Measurements from ENCODE around the gene PNPLA8. TPM values are rescaled to one million over a fixed set of nuclear protein-coding genes. Genes with fewer than 3 reads are reported as not detected.
"Not testable (repeated sequence)": the region's sequence is repeated elsewhere in the genome, so short reads cannot be mapped to it uniquely, and the experiment has no call there.

The PNPLA8 gene
- total RNA-seq, 2 experiments from 2014 or later: 19.2 to 21.4 TPM

GRCh38 chr7:108559253-108559652, 33.3 kb upstream of the PNPLA8 start:
- intact Hi-C loops (cut with micrococcal nuclease): no loop called here
- no peak for DNase-seq
- no peak overlapping the region for H3K4me3 Mint-ChIP-seq
- no peak for ATAC-seq
- H3K9me3 Mint-ChIP-seq: peaks cover 20% of the 10 kb centered on the region
- CTCF ChIA-PET: interaction anchor here (0.9 to 1.1 kb wide), 2 partner anchors 10 to 11 kb away, joined by 3 to 4 read pairs; partner anchors contain the start of genes DNAJB9 and THAP5
- no peak for TF ChIP-seq CTCF (IDR thresholded peaks at IDR 0.05)
- peaks cover 35% of the 10 kb centered on the region for H3K36me3 Mint-ChIP-seq (ENCODE audit: low read depth)
- POLR2A ChIA-PET: no interaction called here
- H3K4me1 Mint-ChIP-seq (ENCODE audit: low read depth): peaks cover 3% of the 10 kb centered on the region
- H3K27me3 Mint-ChIP-seq: no peaks in the 10 kb centered on the region
- no peak overlapping the region for H3K27ac Mint-ChIP-seq

DNA sequence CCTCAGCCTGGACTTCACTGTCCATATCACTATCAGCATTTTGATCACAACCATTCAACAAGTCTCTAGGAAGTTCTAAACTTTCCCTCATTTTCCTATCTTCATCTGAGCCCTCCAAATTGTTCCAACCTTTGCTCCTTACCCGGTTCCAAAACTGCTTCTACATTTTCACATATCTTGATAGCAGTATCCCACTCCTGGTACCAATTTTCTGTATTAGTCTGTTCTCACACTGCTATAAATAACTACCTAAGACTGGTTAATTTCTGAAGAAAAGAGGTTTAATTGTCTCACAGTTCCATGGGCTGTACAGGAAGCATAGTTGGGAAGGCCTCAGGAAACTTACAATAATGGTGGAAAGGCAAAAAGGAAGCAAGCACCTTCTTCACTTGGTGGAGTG, 31.7 kb upstream of the PNPLA8 start:
- Mint-ChIP-seq H3K9me3 (peaks cover 20% of the 10 kb centered on the region), H3K36me3 (ENCODE audit: low read depth) (peaks cover 29% of the 10 kb centered on the region), H3K4me1 (ENCODE audit: low read depth) (peaks cover 3% of the 10 kb centered on the region), H3K27me3 (no peaks in the 10 kb centered on the region), H3K27ac (no peak overlapping the region), H3K4me3 (no peak overlapping the region)
- intact Hi-C loops (cut with micrococcal nuclease): no loop called here
- POLR2A ChIA-PET: no interaction called here
- no peak for TF ChIP-seq CTCF (IDR thresholded peaks at IDR 0.05)
- CTCF ChIA-PET: no interaction called here
- ATAC-seq: no peak
- DNase-seq: no peak

DNA sequence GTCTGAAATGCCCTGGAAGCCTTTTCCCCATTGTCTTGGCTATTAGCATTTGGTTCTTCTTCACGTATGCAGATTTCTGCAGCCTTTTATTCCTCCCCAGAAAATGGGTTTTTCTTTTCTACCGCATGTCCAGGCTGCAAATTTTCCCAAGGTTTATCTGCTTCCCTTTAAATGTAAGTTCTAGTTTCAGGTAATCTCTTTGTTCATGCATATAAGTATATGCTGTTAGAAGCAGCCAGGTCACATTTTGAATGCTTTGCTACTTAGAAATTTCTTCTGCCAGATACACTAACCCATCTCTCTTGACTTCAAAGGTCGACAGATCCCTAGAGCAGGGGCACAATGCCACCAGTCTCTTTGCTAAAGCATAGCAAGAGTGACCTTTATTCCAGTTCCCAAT, 31.3 kb upstream of the PNPLA8 start:
- ATAC-seq (no peak), DNase-seq (no peak)
- peaks cover 3% of the 10 kb centered on the region for H3K4me1 Mint-ChIP-seq (ENCODE audit: low read depth)
- H3K36me3 Mint-ChIP-seq (ENCODE audit: low read depth): peaks cover 27% of the 10 kb centered on the region
- no peak overlapping the region for H3K4me3 Mint-ChIP-seq
- ChIA-PET CTCF (no interaction called here), POLR2A (no interaction called here)
- H3K27me3 Mint-ChIP-seq: no peaks in the 10 kb centered on the region
- peaks cover 20% of the 10 kb centered on the region for H3K9me3 Mint-ChIP-seq
- intact Hi-C loops (cut with micrococcal nuclease): no loop called here
- no peak overlapping the region for H3K27ac Mint-ChIP-seq
- TF ChIP-seq CTCF (IDR thresholded peaks at IDR 0.05): no peak

DNA sequence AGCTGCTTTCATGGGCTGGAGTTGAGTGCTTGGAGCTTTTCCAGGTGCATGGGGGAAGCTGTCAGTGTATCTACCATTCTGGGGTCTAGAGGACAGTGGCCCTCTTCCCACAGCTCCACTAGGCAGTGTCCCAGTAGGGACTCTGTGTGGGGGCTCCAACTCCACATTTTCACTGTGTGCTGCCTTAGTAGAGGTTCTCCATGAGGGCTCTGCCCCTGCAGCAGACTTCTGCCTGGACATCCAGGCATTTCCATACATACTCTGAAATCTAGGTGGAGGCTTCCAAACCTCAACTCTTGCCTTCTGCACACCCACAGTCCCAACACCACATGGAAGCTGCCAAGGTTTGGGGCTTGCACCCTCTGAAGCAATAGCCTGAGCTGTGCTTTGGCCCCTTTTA, 30.7 kb upstream of the PNPLA8 start:
- H3K27me3 Mint-ChIP-seq; H3K27ac Mint-ChIP-seq; H3K4me3 Mint-ChIP-seq; H3K4me1 Mint-ChIP-seq (ENCODE audit: low read depth); intact Hi-C loops (cut with micrococcal nuclease); POLR2A ChIA-PET; CTCF ChIA-PET; ATAC-seq; DNase-seq: not testable (repeated sequence)
- H3K36me3 Mint-ChIP-seq (ENCODE audit: low read depth): peaks cover 24% of the 10 kb centered on the region
- peaks cover 20% of the 10 kb centered on the region for H3K9me3 Mint-ChIP-seq

GRCh38 chr7:108548141-108548896, 22.4 kb upstream of the PNPLA8 start:
- H3K4me1 Mint-ChIP-seq (ENCODE audit: low read depth); H3K9me3 Mint-ChIP-seq; intact Hi-C loops (cut with micrococcal nuclease); H3K27me3 Mint-ChIP-seq; H3K4me3 Mint-ChIP-seq; DNase-seq; H3K27ac Mint-ChIP-seq; ATAC-seq; H3K36me3 Mint-ChIP-seq (ENCODE audit: low read depth); POLR2A ChIA-PET: not testable (repeated sequence)
- CTCF ChIA-PET: interaction anchor here (1.1 kb wide), 1 partner anchor 12 kb away, joined by 4 read pairs; no protein-coding TSS in a partner anchor

GRCh38 chr7:108541478-108541877, 15.5 kb upstream of the PNPLA8 start:
- no peaks in the 10 kb centered on the region for H3K9me3 Mint-ChIP-seq
- no peaks in the 10 kb centered on the region for H3K27me3 Mint-ChIP-seq
- ATAC-seq: no peak
- no peak for TF ChIP-seq CTCF (IDR thresholded peaks at IDR 0.05)
- no peak overlapping the region for H3K27ac Mint-ChIP-seq
- ChIA-PET CTCF (interaction anchor here (1.1 kb wide), 1 partner anchor 20 kb away, joined by 3 read pairs; no protein-coding TSS in a partner anchor), POLR2A (no interaction called here)
- H3K4me1 Mint-ChIP-seq (ENCODE audit: low read depth): no peaks in the 10 kb centered on the region
- no peak overlapping the region for H3K4me3 Mint-ChIP-seq
- no peak for DNase-seq
- intact Hi-C loops (cut with micrococcal nuclease): no loop called here
- no peaks in the 10 kb centered on the region for H3K36me3 Mint-ChIP-seq (ENCODE audit: low read depth)

GRCh38 chr7:108538685-108539084, 12.8 kb upstream of the PNPLA8 start:
- H3K4me3 Mint-ChIP-seq; DNase-seq; H3K27ac Mint-ChIP-seq; H3K27me3 Mint-ChIP-seq; POLR2A ChIA-PET; H3K9me3 Mint-ChIP-seq; H3K4me1 Mint-ChIP-seq (ENCODE audit: low read depth); intact Hi-C loops (cut with micrococcal nuclease); H3K36me3 Mint-ChIP-seq (ENCODE audit: low read depth); CTCF ChIA-PET; ATAC-seq: not testable (repeated sequence)

DNA sequence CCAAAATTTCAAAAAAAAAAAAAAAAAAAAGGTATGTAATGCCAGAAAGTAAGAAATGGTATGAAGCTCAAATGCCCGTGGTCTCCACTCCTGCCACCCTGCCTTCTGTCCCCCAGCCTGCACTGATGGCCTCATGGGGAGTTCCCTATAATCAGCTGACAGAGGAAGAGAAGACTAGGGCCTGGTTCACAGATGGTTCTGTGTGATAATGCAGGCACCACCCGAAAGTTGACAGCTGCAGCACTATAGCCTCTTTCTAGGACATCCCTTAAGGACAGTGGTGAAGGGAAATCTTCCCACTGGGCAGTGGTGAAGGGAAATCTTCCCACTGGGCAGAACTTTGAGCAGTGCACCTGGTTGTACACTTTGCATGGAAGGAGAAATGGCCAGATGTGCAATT, 12.3 kb upstream of the PNPLA8 start:
- H3K9me3 Mint-ChIP-seq; H3K4me1 Mint-ChIP-seq (ENCODE audit: low read depth); H3K4me3 Mint-ChIP-seq; H3K27me3 Mint-ChIP-seq; intact Hi-C loops (cut with micrococcal nuclease); H3K36me3 Mint-ChIP-seq (ENCODE audit: low read depth); POLR2A ChIA-PET; CTCF ChIA-PET; H3K27ac Mint-ChIP-seq; DNase-seq; ATAC-seq: not testable (repeated sequence)

Data from activated CD8-positive, alpha-beta T cell treated with anti-CD3 and anti-CD28 coated beads for 36 hours (primary cell).